HL-60/S4 treated with retinoic acid at 250 ng/mL for 4 days and 3 days (cell line): ENCODE data around the gene RASSF5.

Experiments
- in situ Hi-C: fragments of 300-500 bp; cut with MboI; formaldehyde crosslinking; loops from 2 replicates; pipeline ENCODE4 v1.7.0; 2022; ENCODE audit warnings: low sequenced_read_pairs

The RASSF5 gene

DNA sequence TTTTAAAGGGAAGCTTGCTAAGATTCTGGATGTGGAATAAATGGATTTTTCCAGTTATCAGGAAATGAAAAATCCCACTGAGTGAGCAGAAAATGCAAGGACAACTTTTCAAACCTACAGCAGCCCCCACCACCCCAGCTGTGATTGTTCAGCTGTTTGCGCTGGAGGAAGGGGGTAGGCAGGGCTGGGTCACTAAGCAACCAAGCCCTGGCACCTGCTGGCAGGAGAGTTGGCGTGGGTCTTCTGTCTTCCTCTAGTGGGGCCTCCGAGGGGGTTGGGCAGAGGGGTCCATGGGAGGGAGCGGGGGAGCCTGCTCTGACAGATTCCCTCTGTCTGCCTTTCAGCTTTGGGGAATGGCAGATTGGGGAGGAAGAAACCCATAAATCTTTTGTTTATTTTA, 59.7 kb downstream of the RASSF5 start:
- in situ Hi-C loops, result no loop called here

- in situ Hi-C loops, result no loop called here
Measured at GRCh38 chr1:206568256-206568655, 60.9 kb downstream of the RASSF5 start.

- in situ Hi-C loops, result no loop called here
Measured at GRCh38 chr1:206568779-206569352, 61.5 kb downstream of the RASSF5 start.

- in situ Hi-C loops, result no loop called here
Measured at GRCh38 chr1:206569556-206569955, 62.2 kb downstream of the RASSF5 start.

GRCh38 chr1:206570529-206570928, 63.2 kb downstream of the RASSF5 start:
- in situ Hi-C loops, result no loop called here

GRCh38 chr1:206572835-206573234, 65.5 kb downstream of the RASSF5 start:
- in situ Hi-C loops, result no loop called here

DNA sequence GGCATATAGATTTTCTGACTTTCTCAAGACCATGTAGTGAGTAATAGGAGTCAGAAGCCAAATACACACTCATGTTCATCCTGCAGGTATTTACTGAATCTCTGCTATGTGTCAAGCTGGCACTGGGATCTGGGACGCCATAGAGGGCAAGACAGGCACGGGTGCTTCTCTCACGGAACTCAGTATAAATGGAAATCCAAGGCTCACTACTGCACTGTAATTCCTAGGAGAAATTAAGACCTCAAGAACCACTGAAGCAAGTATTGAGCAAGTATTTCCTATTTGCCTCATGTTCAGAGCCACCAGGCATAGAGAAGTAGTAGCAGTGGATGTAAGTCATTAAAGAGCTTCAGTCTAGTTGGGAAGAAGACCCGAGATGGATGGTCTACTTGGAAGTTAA, 66.0 kb downstream of the RASSF5 start:
- in situ Hi-C loops, result no loop called here

- in situ Hi-C loops, result no loop called here
Measured at GRCh38 chr1:206573762-206574161, 66.4 kb downstream of the RASSF5 start.

DNA sequence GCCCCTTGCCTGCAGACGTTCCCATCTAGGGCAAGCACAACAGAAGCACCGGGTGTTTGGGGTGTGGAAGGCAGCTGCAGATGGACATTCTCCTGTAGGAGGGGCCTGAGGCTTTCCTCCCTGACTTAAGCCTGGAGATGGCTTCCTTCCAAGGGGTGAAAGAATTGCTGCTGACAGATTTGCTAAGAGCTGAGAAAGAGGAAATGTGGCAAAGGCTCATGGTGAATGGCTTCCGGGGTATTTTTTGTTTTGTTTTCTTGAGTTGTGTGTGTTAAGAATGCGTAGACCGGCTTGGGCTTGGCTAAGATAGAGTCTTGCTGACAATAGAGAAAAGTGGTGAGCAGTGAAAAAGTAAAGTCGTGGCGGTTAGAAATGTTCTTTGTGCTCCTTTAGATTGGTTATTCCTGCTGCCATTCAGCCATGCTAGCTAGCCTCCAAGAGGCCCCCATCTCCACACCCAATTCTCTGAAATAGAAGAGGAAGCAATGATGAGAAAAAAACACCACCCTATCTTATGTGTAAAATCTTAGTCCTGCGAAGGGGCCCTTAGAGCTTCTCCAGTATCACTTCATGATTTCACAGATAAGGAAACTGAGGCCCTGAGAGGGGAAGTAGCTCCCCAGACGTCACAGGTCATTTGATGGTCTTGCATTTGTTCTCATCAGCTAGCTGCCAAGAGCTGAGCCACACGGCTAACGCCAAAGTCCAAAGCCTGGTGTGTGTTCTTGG, 68.0 kb downstream of the RASSF5 start:
- in situ Hi-C loops, result no loop called here

- in situ Hi-C loops, result no loop called here
Measured at GRCh38 chr1:206575894-206576737, 68.8 kb downstream of the RASSF5 start.

DNA sequence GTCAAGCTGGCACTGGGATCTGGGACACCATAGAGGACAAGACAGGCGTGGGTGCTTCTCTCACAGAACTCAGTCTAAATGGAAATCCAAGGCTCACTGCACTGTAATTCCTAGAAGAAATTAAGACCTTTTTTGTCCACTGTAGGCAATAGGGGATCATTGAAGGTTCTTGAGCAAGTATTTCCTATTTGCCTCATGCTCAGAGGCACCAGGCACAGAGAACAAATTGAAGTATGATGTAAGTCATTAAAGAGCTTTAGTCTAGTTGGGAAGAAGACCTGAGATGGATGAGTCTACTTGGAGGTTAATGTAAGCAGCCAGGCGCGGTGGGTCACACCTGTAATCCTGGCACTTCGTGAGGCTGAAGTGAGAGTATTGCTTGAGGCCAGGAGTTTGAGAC, 70.3 kb downstream of the RASSF5 start:
- in situ Hi-C loops, result no loop called here

GRCh38 chr1:206578068-206578977, 71.0 kb downstream of the RASSF5 start:
- in situ Hi-C loops, result no loop called here

GRCh38 chr1:206578978-206579374, 71.6 kb downstream of the RASSF5 start:
- in situ Hi-C loops, result no loop called here

- in situ Hi-C loops, result loop anchor here (5.0 kb wide), 1 partner anchor 93 kb away; no protein-coding TSS in a partner anchor
Measured at GRCh38 chr1:206579747-206580437, 72.6 kb downstream of the RASSF5 start.

- in situ Hi-C loops, result loop anchor here (5.0 kb wide), 1 partner anchor 93 kb away; no protein-coding TSS in a partner anchor
Measured at GRCh38 chr1:206580438-206581113, 73.2 kb downstream of the RASSF5 start.

DNA sequence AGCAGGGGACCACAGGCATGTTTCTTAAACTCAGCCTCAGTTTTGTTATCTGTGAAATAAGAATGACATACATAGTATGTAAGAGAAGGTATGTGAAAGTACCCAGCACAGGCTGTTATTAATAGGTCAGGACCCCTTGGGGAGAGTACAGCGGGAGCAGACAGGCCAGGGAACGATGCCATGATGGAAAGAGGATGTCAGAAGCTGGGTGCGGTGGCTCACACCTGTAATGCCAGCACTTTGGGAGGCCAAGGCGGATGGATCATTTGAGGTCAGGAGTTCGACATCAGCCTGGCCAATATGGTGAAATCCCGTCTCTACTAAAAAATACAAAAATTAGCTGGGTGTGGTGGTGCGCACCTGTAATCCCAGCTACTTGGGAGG, 73.8 kb downstream of the RASSF5 start:
- in situ Hi-C loops, result loop anchor here (5.0 kb wide), 1 partner anchor 94 kb away; no protein-coding TSS in a partner anchor

DNA sequence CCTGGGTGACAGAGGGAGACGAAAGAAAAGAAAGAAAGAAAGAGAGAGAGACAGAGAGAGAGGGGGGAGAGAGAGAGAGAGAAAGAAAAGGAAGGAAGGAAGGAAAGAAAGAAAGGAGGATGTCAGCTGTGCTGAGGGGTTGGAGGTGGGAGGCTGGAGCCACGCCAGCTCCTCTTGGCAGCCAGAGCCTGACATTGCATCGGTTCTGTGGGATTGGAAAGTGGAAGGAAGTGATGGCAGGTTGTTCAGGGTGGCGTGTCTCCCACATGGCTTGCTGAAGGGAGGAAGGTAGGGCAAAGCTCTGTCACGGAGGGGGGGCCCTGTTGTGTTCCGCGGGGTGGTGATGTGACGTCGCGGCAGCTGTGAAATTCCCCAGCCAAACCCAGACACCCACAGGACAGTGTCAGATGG, 74.2 kb downstream of the RASSF5 start:
- in situ Hi-C loops, result loop anchor here (5.0 kb wide), 1 partner anchor 94 kb away; no protein-coding TSS in a partner anchor

DNA sequence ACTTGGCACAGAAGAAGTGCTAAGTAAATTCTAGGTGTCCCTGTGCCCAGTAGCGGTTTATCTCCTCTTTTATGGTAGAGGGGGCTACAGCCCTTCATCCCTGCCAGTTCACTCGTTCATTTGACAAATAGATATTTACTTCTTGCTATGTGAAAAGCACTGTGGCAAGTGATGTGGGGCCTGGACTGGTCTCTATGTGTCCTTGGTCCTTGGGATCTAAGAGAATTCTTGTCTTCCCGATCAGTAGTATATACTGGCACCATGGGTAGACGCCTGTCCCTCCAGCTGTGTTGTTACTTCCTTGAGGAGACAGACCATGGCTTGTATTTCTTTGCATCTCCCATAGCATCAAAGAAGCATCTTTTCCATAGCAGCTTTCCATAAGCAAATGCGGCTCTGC, 75.2 kb downstream of the RASSF5 start:
- in situ Hi-C loops, result loop anchor here (5.0 kb wide), 1 partner anchor 95 kb away; no protein-coding TSS in a partner anchor

DNA sequence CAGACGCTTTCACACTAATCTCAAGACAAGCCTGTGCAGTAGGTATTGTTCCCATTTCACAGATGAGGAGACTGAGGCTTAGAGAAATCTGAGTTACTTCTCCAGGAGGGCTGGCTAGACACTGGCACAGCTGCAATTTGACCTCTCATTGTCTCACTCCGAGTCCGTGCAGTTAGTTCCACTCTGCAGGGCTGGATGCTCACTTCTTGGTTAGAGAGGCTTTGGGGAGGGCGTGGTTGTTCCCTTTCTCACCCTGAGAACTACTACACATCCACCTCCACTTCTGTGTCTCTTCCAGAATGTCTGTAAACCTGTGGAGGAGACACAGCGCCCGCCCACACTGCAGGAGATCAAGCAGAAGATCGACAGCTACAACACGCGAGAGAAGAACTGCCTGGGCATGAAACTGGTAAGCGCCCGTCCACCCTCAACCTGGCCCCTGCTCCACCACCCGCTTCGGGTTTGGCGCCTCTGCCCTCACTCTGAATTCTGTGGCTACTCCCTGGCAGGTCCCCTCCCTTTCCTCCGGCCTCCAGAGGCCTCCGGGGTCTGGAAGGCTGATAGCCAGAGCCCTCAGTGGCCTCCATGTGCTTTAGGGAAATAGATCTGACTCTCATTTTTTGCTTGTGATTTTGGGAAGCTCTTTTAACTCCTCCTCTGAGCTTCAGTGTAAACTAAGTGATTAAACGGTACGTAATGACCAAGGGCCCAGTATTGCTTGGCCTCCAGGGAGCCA, 75.8 kb downstream of the RASSF5 start:
- in situ Hi-C loops, result loop anchor here (5.0 kb wide), 1 partner anchor 96 kb away; no protein-coding TSS in a partner anchor
